ENCODE results near the gene UBD.

Gene UBD

GRCh38 chr6:29559524-29560287 is at the start of gene UBD:
UBD (minus strand) TSS chr6:29559732; CDS start chr6:29559701, 31 bp downstream.
- no peak for DNase-seq

DNA sequence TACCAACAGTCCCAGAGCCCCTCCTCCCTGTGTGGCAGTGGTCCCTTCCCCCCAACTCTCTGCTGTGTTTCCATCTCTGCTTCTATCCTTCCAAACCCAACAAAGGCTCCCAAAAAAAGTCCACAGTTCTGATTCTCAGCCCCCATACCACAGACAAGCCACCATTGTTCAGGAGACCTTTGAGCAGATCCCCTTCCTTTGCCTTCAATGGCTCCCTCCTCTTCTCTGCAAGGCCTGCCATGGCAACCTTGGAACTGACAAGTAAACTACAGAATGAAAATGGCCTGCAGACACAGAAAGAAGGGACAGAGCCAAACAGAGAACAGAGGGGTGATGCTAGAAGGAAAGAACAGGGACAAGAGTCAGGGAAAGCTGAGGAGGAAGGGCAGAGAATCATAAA is 48.6 kb upstream of the UBD start:
- DNase-seq, result no peak

DNA sequence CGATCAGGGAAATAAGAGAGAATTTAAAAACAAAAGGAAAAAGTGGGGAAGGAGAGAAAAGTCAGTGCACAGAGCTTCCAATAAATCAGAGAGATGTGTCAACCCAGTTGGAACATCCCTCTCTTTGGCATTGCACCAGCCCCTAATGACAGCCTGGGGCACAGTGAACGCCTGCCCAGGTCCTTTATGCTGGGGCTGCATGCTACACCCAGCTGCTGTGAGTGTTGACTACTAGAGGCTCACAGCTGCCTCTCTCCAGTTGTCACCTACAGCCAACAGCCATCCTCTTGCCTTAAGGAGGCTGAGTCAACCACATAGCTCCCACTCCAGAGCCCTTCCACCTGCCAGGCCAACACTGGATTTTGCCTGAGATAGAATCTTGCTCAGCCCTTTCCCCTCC is 44.4 kb upstream of the UBD start:
- no peak for DNase-seq

DNA sequence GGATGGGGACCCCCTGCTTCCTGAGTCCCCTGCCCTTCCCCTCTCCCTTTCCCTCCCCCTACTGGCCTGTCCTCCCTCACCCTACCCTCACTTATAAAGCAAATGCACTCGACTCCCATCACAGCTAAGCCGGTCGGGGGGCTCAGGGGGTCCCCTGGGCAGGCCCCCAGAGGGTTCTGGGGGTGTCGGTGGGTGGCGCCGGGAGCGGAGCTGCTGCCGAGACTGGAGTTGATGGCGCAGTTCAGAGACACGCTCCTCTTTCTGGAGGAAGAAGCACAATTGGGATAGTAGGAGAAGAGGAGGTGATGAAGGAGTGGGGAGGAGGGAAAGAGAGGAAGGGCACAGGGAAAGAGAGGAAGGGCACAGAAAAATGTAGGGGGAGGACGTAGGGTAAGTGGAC is 43.9 kb upstream of the UBD start:
- DNase-seq, result no peak

- no peak for DNase-seq
Observed at GRCh38 chr6:29602564-29603361, 43.2 kb upstream of the UBD start.

DNA sequence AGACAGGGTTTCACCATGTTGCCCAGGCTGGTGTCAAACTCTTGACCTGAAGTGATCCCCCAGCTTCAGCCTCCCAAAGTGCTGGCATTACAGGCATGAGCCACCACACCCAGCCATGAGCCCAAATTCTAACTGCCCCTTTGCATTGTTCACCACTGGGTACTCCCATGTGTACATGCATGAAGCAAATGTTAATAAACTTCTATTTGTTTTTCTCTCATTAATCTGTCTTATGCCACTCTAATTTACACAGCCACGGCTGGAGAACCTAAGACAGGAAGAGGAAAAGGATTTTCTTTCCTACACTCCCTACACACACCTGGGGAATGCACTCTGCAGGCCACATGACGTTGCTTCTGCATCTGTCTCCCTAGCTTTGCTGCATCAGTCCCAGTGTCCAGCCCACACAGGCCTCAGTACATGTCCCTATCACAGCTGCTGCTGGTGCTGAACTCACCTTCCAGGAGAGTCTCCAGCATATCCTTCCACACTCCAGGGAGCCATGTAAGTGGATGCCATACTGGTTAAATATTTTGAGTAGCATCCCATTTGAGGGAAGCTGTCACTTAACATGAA is 38.7 kb upstream of the UBD start:
- no peak for DNase-seq

DNA sequence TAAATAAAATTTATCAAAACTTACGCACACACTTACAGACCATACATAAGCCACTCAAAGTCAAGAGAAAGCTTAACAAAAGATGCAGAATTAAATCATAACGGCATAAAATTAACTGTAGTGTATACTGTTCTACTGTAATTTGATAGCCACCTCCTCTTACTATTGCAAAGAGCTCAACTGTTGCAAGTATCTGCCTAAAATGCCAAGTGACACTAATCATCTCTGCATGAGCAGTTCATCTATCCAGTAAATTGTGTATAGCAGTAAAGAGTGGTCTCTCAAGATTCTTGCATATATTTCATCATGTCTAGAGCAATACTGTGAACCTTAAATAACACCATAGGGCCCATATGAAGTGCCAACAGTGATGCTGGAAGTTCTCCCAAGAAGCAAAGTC is 37.7 kb upstream of the UBD start:
- DNase-seq, result no peak

DNA sequence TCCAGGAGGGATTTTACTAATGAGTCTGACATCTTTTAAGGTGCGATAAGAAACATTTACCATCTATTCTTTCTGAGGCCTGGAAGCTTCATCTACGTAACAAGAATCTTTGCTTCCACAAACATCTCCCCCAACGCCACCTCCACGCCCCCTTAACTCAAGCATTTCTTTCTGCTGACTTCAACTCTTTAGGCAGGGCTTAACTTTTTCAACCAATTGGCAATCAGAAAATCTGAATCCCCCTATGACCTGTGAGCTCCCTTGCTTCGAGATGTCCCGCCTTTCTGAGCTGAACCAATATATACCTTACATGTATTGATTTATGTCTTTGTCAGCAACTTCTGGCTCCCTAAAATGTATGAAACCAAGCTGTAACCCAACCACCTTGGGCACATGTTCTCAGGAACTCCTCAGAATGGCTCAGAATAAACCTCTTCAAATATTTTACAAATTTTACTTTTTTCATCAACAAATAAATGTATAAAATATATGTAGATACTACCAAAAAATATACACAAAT is 36.9 kb upstream of the UBD start:
- DNase-seq, result no peak

GRCh38 chr6:29593199-29593855 is 33.8 kb upstream of the UBD start:
- DNase-seq, result no peak

DNA sequence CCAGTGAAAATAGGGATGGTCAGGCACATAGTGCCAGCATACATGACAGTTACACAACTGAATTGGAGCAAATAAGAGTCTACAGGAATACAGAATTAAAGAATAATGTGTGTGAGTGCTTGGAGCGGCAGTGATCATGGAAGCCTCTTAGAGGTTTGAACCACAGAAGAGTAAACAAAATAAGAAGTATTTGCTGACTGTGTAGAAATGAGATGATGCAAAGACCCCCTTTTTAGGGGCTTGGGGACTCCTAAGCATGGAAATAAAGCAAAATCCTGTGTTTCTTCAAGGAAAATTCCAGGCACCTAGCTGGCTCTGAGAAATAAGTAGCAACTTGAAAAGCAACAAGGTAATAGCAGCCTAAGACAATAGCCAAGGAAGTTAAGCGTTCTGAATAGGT is 32.1 kb upstream of the UBD start:
- DNase-seq, result no peak

DNA sequence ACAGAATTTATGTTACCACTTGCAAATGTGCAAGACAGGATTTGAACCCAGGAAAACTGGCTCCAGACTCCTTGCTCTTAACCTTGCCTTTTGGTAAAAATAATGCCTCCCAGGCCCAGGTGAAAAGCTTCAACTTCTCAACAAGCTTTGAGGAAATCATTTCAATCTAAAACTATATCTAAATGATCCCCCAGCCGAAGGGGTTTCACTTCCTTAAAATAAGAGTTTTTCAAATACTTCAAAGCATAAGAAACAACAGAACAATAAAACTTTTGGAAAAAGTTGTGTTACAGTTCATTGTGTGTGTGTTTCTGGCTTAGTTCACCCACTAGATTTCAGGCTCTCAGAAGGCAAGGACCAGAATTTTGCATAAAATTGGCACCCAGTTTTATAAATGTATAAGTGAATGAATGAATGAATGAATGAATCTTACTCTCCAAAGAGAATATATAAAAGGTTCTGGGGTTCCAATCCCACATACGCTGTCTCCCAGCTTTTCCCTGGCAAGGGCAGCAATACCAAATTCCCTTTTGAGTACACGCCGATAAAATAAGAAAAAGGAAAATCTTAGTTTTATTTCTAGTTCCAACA is 30.8 kb upstream of the UBD start:
- DNase-seq, result no peak

DNA sequence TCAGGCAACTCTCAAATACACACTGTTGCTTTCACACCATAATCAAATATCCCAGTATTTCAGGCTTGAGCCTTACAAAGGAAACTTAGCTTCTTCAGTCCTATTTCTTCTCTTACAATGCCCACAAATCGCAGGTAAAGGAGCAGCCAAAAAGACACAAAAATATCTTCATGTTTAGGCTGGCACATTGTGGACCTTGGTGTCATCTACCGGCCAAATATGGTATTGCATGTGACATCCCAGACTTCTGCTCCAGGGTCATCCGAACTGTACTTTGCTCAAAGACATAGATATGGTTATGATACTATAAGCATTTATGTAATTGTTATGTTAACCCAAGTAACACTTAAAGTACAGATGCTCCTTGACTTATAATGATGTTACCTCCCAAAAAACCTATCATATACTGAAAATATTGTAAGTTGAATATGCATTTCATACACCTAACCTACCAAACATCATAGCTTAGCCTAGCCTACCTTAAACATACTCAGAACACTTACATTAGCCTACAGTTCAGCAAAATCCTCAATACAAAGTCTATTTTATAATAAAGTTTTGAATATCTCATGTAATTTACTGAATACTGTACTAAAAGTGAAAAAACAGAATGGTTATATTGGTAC is 30.0 kb upstream of the UBD start:
- DNase-seq, result peak in 1 of 2 donors; percentile 11

- DNase-seq, result no peak
Observed at GRCh38 chr6:29584821-29585220, 25.3 kb upstream of the UBD start, which contains the start of gene OR2H2. OR2H2 (plus strand) TSS chr6:29585121; CDS start chr6:29587945, 2,824 bp downstream.

- no peak for DNase-seq
Observed at GRCh38 chr6:29577544-29577943, 18.0 kb upstream of the UBD start.

DNA sequence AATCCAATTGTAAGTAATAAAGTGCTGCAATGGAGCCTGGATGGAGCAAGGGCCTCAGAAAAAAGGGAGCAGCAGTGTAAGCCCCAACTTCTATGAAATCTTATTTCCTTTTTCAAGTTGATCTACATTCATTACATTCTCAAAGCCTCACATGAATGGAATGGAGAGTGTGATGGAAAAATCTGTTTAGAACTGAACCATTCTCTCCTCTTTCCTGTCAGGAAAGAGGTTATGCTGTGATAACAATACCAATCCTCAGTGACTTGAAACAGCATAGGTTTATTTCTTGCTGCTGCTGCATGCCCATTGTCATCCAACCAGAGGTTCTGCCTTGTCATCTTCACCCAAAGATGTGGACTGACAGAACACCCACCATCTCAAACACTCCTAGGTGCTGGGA is 16.5 kb upstream of the UBD start:
- DNase-seq, result no peak

DNA sequence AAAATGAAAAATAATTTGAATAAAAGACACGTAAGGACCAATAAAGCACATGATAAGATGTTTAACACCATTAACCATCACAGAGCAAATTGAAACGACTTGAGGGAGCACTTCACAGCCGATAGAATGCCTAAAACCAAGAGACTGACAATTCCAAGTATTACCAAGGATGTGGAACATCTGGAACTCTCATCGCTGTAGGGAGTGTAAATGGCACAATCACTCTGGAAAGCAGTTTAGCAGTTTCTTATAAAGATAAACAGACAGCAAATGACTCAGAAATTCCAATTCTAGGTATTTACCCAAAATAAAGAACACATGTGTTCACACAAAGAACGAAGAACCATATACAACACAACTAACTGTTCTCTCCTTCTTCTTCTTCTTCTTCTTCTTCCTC is 8.5 kb upstream of the UBD start:
- DNase-seq, result no peak

GRCh38 chr6:29567541-29567940 is 8.0 kb upstream of the UBD start:
- no peak for DNase-seq

DNA sequence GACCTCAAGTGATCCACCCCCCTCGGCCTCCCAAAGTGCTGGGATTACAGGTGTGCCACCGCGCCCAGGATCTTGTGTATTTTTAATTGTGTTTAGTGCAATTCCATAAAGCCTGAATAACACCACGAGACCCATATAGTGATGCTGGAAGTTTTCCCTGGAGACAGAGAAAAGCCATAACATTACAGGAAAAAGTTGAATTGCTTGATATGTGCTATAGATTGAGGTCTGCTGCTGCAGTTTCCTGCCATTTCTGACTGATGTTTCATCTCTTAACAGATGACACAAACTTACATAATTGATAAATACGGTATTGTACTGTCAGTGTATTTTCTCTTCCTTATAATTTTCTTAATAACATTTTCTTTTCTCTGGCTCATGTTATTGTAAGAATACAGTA is 7.3 kb upstream of the UBD start:
- no peak for DNase-seq

DNA sequence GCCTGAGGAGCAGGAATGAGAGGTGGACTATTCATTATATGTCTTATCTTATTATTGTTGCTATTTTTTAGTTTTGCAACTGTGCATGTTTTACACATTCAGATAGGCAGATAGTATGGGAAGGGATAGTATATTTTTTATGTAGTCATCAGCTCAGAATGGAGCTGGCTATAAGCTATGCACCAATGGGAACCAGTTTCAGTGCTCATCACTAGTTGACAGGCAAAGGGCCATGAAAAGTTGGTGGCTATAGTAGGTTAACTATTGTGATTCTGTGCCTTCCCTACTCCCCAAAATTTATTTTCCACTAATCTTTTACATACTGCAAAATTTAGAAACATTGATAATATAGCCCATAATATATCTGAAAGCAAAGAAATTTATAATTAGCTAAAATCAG is 5.3 kb upstream of the UBD start:
- DNase-seq, result no peak

- peak in 1 of 2 donors; percentile 6 for DNase-seq
Observed at GRCh38 chr6:29563435-29563965, 4.0 kb upstream of the UBD start.

GRCh38 chr6:29561606-29562181 is 2.2 kb upstream of the UBD start:
- no peak for DNase-seq

DNA sequence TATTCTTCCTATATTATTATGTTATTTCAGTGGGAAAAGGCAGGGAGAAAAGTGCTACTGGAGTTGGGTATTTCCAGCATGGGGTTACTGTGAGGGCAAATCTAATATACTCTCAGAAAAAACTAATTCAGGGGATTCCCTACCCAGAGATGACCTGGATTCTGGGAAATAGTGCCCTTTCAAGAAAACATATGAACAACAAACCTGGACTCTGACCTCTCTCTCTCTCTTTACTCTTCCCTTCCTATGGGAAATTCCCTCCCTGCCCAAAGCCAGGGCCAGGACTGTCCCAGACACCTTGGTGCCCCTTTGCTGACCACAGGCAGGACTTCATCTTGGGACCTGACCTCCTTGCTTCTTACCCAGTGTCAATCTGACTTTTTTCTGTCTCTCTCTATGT is 1.6 kb upstream of the UBD start:
- DNase-seq, result no peak
